ENCODE data around the gene TMED8.

DNA sequence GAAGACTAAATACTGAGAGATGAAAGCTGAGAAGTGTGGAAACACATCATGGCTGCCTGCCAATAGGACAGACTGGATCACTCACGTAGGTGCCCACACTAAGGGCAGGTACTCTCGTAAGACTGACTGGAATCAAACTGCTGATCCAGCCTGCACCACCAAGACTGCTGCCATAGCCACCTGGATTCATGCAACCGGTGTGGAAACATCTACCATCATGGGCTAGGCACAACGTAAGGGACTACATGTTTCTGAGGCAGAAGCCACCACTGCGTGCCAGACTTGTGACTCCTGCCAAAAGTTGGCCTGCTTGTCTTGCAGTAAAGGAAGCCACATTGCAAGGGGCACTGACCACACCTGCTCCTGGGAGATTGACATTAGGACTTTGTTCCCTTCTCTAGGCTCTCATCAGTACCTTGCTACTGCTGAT, 60.0 kb downstream of the TMED8 start:
- TF ChIP-seq, protein P1, sequence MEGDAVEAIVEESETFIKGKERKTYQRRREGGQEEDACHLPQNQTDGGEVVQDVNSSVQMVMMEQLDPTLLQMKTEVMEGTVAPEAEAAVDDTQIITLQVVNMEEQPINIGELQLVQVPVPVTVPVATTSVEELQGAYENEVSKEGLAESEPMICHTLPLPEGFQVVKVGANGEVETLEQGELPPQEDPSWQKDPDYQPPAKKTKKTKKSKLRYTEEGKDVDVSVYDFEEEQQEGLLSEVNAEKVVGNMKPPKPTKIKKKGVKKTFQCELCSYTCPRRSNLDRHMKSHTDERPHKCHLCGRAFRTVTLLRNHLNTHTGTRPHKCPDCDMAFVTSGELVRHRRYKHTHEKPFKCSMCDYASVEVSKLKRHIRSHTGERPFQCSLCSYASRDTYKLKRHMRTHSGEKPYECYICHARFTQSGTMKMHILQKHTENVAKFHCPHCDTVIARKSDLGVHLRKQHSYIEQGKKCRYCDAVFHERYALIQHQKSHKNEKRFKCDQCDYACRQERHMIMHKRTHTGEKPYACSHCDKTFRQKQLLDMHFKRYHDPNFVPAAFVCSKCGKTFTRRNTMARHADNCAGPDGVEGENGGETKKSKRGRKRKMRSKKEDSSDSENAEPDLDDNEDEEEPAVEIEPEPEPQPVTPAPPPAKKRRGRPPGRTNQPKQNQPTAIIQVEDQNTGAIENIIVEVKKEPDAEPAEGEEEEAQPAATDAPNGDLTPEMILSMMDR (IDR thresholded peaks at IDR 0.05), result no peak
- TF ChIP-seq POLR2A (IDR thresholded peaks at IDR 0.05) (no peak), POLR2AphosphoS5 (IDR thresholded peaks at IDR 0.05) (no peak), EP300 (IDR thresholded peaks at IDR 0.05) (no peak)

Data from sigmoid colon (tissue), 4 donors.